Uterus (tissue), 4 donors: ENCODE measurements around the gene ABLIM2. TPM values are rescaled to one million over a fixed set of nuclear protein-coding genes. Genes with fewer than 3 reads are reported as not detected.

Experiments used
- DNase-seq, 2 donors: peaks; one replicate each; pipeline ENCODE4 v3.0.0-alpha.2; 2019 to 2020
- H3K27ac ChIP-seq, 2 donors: fragments of 200-600 bp; sonication (generic); 1 replicate in 1 of 2; 2 replicates in 1 of 2; pipeline ENCODE4 v1.5.1; 2016 to 2018
- H3K27me3 ChIP-seq, 2 donors: fragments of 200-600 bp; sonication (generic); one replicate each; pipeline ENCODE4 v1.5.1; 2018 to 2019; ENCODE audit warnings: control low read depth in 1 of 2
- H3K36me3 ChIP-seq, 2 donors: fragments of 200-600 bp; sonication (generic); one replicate each; pipeline ENCODE4 v1.5.1; 2019; ENCODE audit warnings: control low read depth in 1 of 2
- H3K4me1 ChIP-seq, 2 donors: fragments of 200-600 bp; sonication (generic); one replicate each; pipeline ENCODE4 v1.5.1; 2018 to 2019; ENCODE audit warnings: control low read depth in 1 of 2
- H3K4me3 ChIP-seq, 2 donors: fragments of 200-600 bp; sonication (generic); 1 replicate in 1 of 2; 2 replicates in 1 of 2; pipeline ENCODE4 v1.5.1; 2018 to 2019; ENCODE audit warnings: mild to moderate bottlenecking in 1 of 2
- H3K9me3 ChIP-seq, 2 donors: fragments of 200-600 bp; sonication (generic); one replicate each; pipeline ENCODE4 v1.5.1; 2019; ENCODE audit warnings: control low read depth in 1 of 2
- POLR2A ChIP-seq, 2 donors: fragments of 450-650 bp; IDR thresholded peaks; one replicate each; pipeline ENCODE4 v1.6.1; 2016; ENCODE audit warnings: antibody characterized with exemption in 2 of 2, mild to moderate bottlenecking in 1 of 2, moderate library complexity in 1 of 2
- intact Hi-C: fragments of 100-400 bp; cut with DNase I; formaldehyde crosslinking; loops from one replicate; pipeline ENCODE4 v1.15.1; 2023; ENCODE audit warnings: low total_unique reads
- total RNA-seq, 4 donors: library from RNA; depleted of rRNA in 3 of 4; stranded (reverse); fragments of >200 nt in 3 of 4; gene quantifications; one replicate each; pipeline versions ENCODE4 v1.1.0 to v1.2.4, GENCODE V29; 2014 to 2023
- TF ChIP-seq, protein P1 (sequence below), 4 experiments: fragments of 200-600 bp in 2 of 4; fragments of 450-650 bp in 2 of 4; sonication (generic) in 2 of 4; IDR thresholded peaks; one replicate each; pipeline ENCODE4 v1.5.1; 2016 to 2019; ENCODE audit warnings: antibody characterized with exemption in 4 of 4, mild to moderate bottlenecking in 2 of 4, moderate library complexity in 1 of 4
- donor health status: DM: yes; HTN: yes; CAD: no.

The ABLIM2 gene
- total RNA-seq, 4 donors from 2014 or later: 0.77 to 6.0 (median 1.5) TPM

DNA sequence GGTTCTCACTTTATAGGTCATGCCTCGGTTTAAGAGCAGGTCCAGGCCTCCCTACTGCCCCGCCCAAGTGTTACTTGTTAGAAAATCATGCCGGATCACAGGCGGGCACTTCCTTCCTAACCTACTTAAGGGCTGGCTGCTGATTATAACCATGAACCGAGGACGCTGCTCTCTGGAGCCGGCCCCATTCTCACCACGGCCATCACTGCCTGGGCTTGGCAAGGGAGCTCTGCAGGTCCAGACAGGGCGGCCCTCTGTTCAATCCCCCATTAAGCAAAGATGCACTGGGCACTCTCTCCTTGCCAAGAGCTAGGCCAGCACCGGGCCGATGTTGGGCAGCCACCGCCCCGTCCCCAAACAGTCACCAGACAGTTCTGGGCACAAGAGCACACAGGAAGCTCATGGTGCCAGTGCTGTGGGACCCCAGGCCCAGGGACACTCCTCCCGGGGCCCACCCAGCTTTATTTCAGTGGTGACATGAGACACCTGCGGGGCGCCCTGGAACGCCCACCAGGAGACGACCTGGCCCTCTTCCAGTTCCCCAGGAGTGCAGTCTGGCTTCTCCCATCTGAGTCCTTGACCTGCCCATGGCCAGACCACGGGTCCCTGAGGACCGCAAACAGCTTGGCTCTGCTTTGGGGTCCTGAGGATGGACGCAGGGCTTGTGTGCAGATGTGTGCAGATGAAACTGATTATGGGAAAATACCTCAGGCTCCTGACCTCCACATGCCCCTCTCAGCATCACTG is 44.0 kb downstream of the ABLIM2 start:
- Histone ChIP-seq H3K27ac (no peak overlapping the region), H3K36me3 (no peaks in the 10 kb centered on the region), H3K9me3 (no peaks in the 10 kb centered on the region), H3K4me1 (no peaks in the 10 kb centered on the region), H3K27me3 (no peaks in the 10 kb centered on the region), H3K4me3 (no peak overlapping the region)
- no peak for DNase-seq
- TF ChIP-seq POLR2A (IDR thresholded peaks at IDR 0.05): no peak
- TF ChIP-seq, protein P1, sequence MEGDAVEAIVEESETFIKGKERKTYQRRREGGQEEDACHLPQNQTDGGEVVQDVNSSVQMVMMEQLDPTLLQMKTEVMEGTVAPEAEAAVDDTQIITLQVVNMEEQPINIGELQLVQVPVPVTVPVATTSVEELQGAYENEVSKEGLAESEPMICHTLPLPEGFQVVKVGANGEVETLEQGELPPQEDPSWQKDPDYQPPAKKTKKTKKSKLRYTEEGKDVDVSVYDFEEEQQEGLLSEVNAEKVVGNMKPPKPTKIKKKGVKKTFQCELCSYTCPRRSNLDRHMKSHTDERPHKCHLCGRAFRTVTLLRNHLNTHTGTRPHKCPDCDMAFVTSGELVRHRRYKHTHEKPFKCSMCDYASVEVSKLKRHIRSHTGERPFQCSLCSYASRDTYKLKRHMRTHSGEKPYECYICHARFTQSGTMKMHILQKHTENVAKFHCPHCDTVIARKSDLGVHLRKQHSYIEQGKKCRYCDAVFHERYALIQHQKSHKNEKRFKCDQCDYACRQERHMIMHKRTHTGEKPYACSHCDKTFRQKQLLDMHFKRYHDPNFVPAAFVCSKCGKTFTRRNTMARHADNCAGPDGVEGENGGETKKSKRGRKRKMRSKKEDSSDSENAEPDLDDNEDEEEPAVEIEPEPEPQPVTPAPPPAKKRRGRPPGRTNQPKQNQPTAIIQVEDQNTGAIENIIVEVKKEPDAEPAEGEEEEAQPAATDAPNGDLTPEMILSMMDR (IDR thresholded peaks at IDR 0.05): no peak
- intact Hi-C loops: no loop called here

DNA sequence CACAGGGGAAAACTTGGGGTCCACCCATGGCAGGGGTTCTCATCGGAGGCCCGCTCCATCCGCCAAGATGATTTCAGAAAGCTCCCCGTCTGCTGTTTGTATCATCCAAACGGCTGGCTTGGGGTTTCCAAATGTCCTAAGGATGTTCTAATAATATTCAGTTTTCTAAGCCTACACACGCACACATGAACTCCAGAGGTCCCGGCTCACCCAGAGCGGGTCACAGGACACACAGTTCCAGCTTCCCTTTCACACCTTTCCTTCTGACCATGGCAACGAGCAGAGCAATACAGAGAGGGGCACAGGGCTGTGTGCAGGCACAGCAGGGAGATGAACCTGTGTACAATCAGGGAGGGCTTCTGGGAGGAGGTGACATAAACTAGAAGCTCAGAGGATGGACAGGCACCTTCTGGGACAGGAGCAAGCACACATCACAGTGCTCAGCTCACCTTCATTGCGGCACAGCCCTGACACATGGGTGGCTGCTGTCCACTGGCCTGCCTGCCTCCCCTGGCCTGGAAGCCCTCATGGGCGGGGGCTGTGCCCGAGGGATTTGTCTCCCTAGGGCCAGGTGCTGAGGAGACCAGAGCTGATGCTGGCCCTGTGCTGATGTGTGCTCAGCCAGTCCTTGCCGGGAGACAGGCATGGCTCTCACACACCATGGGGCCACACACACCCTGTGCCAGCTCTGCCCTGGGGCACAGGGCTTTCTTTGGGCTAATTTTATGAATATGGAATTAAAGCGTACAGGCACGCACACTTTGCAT is 44.8 kb downstream of the ABLIM2 start:
- no peak for TF ChIP-seq POLR2A (IDR thresholded peaks at IDR 0.05)
- TF ChIP-seq, protein P1 (IDR thresholded peaks at IDR 0.05): no peak
- Histone ChIP-seq H3K27ac (no peak overlapping the region), H3K4me1 (no peaks in the 10 kb centered on the region), H3K36me3 (no peaks in the 10 kb centered on the region), H3K9me3 (no peaks in the 10 kb centered on the region), H3K4me3 (no peak overlapping the region), H3K27me3 (no peaks in the 10 kb centered on the region)
- intact Hi-C loops: loop anchor here (2.0 kb wide), 1 partner anchor 55 kb away; no protein-coding TSS in a partner anchor
- DNase-seq: no peak

DNA sequence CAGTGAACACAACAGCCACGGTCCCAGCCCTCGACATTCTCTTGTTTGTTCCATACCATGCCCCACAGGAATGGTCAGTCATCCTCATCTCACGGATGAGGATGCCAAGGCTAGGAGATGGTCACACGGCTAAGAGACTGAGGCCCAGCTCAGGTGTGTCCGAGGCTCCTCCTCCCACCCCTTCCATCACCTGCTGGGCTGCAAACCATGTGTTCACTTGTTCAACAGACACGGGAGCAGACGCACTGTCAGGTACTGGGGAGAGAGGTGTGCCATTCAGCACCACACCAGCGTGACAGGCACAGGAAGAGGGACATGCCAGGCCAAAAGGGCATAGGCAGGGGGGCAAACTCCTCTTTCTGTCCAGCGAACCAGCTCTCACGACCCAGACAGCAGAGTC is 45.9 kb downstream of the ABLIM2 start:
- TF ChIP-seq, protein P1 (IDR thresholded peaks at IDR 0.05): no peak
- no peak for TF ChIP-seq POLR2A (IDR thresholded peaks at IDR 0.05)
- H3K9me3 ChIP-seq: no peaks in the 10 kb centered on the region
- no peak overlapping the region for H3K27ac ChIP-seq
- intact Hi-C loops: loop anchor here (2.0 kb wide), 1 partner anchor 54 kb away; no protein-coding TSS in a partner anchor
- no peak overlapping the region for H3K4me3 ChIP-seq
- H3K27me3 ChIP-seq: no peaks in the 10 kb centered on the region
- no peak for DNase-seq
- no peaks in the 10 kb centered on the region for H3K36me3 ChIP-seq
- no peaks in the 10 kb centered on the region for H3K4me1 ChIP-seq

DNA sequence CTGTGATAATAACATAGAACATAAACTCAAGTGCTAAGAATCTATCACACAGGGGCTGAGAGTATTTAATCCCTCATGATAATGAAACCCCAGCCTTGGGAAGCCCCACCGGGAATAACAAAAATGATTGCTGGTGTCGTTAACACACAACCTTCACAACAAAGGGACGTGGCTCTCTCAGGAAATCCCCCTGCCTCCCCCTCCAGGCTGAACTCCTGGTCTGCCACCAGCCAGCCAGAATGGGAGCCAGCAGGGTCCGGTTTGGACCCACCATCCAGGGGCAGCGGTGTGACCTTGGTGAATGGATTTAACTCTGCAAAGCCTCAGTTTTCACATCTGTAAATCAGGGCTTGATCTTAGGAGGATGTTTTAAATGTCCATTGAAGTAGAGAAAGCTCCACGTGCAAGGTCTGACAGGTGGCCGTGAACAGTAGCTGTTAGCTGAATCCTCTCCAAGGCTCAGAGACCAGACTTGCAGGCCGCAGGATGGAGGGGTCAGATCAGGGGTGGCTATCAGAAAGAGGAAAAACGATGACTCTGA is 46.5 kb downstream of the ABLIM2 start:
- no peak overlapping the region for H3K4me3 ChIP-seq
- no peaks in the 10 kb centered on the region for H3K4me1 ChIP-seq
- DNase-seq: no peak
- no peaks in the 10 kb centered on the region for H3K36me3 ChIP-seq
- H3K9me3 ChIP-seq: no peaks in the 10 kb centered on the region
- intact Hi-C loops: loop anchor here (2.0 kb wide), 1 partner anchor 53 kb away; no protein-coding TSS in a partner anchor
- no peak for TF ChIP-seq POLR2A (IDR thresholded peaks at IDR 0.05)
- TF ChIP-seq, protein P1 (IDR thresholded peaks at IDR 0.05): no peak
- no peak overlapping the region for H3K27ac ChIP-seq
- no peaks in the 10 kb centered on the region for H3K27me3 ChIP-seq
